Esophagus squamous epithelium (tissue), 5 donors: ENCODE measurements around the gene C10orf67. TPM values are rescaled to one million over a fixed set of nuclear protein-coding genes. Genes with fewer than 3 reads are reported as not detected.

Source experiments
- DNase-seq: peaks from one replicate; lab custom pipeline; 2025; lab: John Stamatoyannopoulos, UW
- H3K27ac ChIP-seq, 4 donors: fragments of 200-600 bp; sonication (generic); one replicate each; pipeline ENCODE4 v1.5.1; 2016 to 2019; ENCODE audit warnings: mild to moderate bottlenecking in 1 of 4
- H3K27me3 ChIP-seq, 4 donors: fragments of 200-600 bp; sonication (generic); 1 replicate in 3 of 4; 2 replicates in 1 of 4; pipeline versions ENCODE4 v1.5.1 to v1.6.0; 2017 to 2021; ENCODE audit warnings: antibody characterized with exemption in 1 of 4
- H3K36me3 ChIP-seq, 3 donors: fragments of 200-600 bp; sonication (generic); one replicate each; pipeline ENCODE4 v1.5.1; 2016 to 2019
- H3K4me1 ChIP-seq, 3 donors: fragments of 200-600 bp; sonication (generic); one replicate each; pipeline ENCODE4 v1.5.1; 2017 to 2019
- H3K4me3 ChIP-seq, 4 donors: fragments of 200-600 bp; sonication (generic); 1 replicate in 3 of 4; 2 replicates in 1 of 4; pipeline ENCODE4 v1.5.1; 2016 to 2019; ENCODE audit warnings: mild to moderate bottlenecking in 2 of 4, moderate library complexity in 1 of 4
- H3K9me3 ChIP-seq, 3 donors: fragments of 200-600 bp; sonication (generic); one replicate each; pipeline ENCODE4 v1.5.1; 2016 to 2019
- CTCF ChIP-seq, 6 experiments: fragments of 450-650 bp in 4 of 6; fragments of 200-600 bp in 2 of 6; sonication (generic) in 2 of 6; IDR thresholded peaks; one replicate each; pipeline ENCODE4 v1.5.1; 2016 to 2019; ENCODE audit warnings: antibody characterized with exemption in 6 of 6, mild to moderate bottlenecking in 4 of 6, moderate library complexity in 4 of 6
- POLR2A ChIP-seq, 4 donors: fragments of 450-650 bp; IDR thresholded peaks; one replicate each; pipeline ENCODE4 v1.6.1; 2017; ENCODE audit warnings: antibody characterized with exemption in 4 of 4, mild to moderate bottlenecking in 4 of 4, moderate library complexity in 3 of 4
- WGBS, 2 donors: methylation state at CpG; one replicate each; pipeline ENCODE4 v1.1.5; 2018; 5-methylcytosine and 5-hydroxymethylcytosine counted together
- intact Hi-C: fragments of 100-400 bp; cut with DNase I; formaldehyde crosslinking; loops from one replicate; pipeline ENCODE4 v1.15.0; 2022
- total RNA-seq, 4 donors: library from RNA; depleted of rRNA; stranded (reverse); fragments of >200 nt; gene quantifications; one replicate each; pipeline ENCODE4 v1.1.0, GENCODE V29; 2016
- donor health status: DM: yes; HTN: yes; CAD: no.

C10orf67 gene
- total RNA-seq, 4 donors from 2014 or later: 0.18 to 0.27 TPM; not detected in 2

DNA sequence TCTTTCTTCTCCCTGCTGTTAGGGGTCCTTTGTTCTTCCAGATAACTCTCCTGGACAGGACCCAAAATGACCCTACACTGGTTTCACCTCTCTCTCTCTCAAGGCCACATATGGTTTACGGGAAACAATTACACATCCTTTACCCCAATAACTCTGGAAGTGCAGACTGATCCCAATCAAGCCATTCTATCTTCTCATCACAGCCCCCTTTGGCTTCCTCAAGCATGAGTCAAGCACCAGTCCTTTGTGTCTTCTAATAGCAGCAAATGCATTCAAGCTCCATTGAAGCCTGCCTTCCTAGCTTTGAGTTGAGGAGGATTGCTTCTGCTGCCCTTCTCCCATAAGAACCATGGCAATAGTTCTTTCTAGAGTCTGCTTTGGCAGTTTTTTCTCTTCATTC, 20.2 kb downstream of the C10orf67 start:
- DNase-seq: no peak
- intact Hi-C loops: no loop called here
- H3K4me1 ChIP-seq: no peaks in the 10 kb centered on the region
- no peak for TF ChIP-seq CTCF (IDR thresholded peaks at IDR 0.05)
- no peak for TF ChIP-seq POLR2A (IDR thresholded peaks at IDR 0.05)
- H3K4me3 ChIP-seq: no peak overlapping the region
- H3K36me3 ChIP-seq: no peaks in the 10 kb centered on the region
- H3K27ac ChIP-seq: no peak overlapping the region
- WGBS, 2 donors: 93 to 94% methylated on average over 1 of the region's 1 CpG
- no peaks in the 10 kb centered on the region for H3K9me3 ChIP-seq
- H3K27me3 ChIP-seq: peaks cover 0 to 4% (median 0%) of the 10 kb centered on the region in 4 donors

- TF ChIP-seq POLR2A (IDR thresholded peaks at IDR 0.05) (no peak), CTCF (IDR thresholded peaks at IDR 0.05) (no peak)
- intact Hi-C loops: no loop called here
- DNase-seq: no peak
- Histone ChIP-seq H3K36me3 (no peaks in the 10 kb centered on the region), H3K9me3 (no peaks in the 10 kb centered on the region), H3K4me1 (peaks cover 0 to 3% (median 0%) of the 10 kb centered on the region in 3 donors), H3K4me3 (no peak overlapping the region), H3K27me3 (peaks cover 0 to 4% (median 0%) of the 10 kb centered on the region in 4 donors), H3K27ac (no peak overlapping the region)
- 57 to 70% methylated on average over 1 of the region's 1 CpG for WGBS, 2 donors
Observed at GRCh38 chr10:23322082-23322481, 22.5 kb downstream of the C10orf67 start.

- no peak for DNase-seq
- H3K36me3 ChIP-seq: no peaks in the 10 kb centered on the region
- TF ChIP-seq POLR2A (IDR thresholded peaks at IDR 0.05): no peak
- TF ChIP-seq CTCF (IDR thresholded peaks at IDR 0.05): no peak
- WGBS, 2 donors: 72 to 84% methylated on average over 4 of the region's 4 CpGs
- H3K9me3 ChIP-seq: no peaks in the 10 kb centered on the region
- H3K27me3 ChIP-seq: peaks cover 0 to under 1% (median 0%) of the 10 kb centered on the region in 4 donors
- no peak overlapping the region for H3K27ac ChIP-seq
- H3K4me3 ChIP-seq: no peak overlapping the region
- intact Hi-C loops: loop anchor here (10.0 kb wide), 2 partner anchors 335 to 385 kb away; no protein-coding TSS in a partner anchor
- peaks cover 0 to 4% (median 0%) of the 10 kb centered on the region in 3 donors for H3K4me1 ChIP-seq
Observed at GRCh38 chr10:23319835-23320234, 24.8 kb downstream of the C10orf67 start.

DNA sequence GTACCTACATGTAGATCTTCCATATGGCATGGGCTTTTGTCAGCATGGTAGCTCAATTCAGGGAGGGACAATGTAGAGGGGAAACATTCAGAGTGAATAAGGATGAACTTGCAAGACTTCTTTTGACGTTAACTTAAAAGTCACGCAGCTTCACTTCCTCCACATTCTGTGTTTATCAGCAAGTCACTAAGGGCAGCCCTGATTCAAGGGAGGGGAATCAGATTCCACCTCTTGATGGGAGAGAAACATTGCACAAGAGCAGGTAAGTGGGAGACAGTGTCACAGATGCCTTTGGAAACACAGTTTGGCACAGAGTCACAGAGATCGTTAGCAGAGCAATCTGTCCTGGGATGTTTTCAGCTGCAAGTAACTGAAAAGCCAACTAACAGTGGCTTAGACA, 26.2 kb downstream of the C10orf67 start:
- Histone ChIP-seq H3K36me3 (no peaks in the 10 kb centered on the region), H3K4me3 (no peak overlapping the region), H3K4me1 (peaks cover 0 to 4% (median 0%) of the 10 kb centered on the region in 3 donors), H3K27ac (no peak overlapping the region), H3K9me3 (no peaks in the 10 kb centered on the region), H3K27me3 (no peaks in the 10 kb centered on the region)
- 68 to 73% methylated on average over 3 of the region's 3 CpGs for WGBS, 2 donors
- intact Hi-C loops: loop anchor here (10.0 kb wide), 2 partner anchors 336 to 386 kb away; no protein-coding TSS in a partner anchor
- TF ChIP-seq POLR2A (IDR thresholded peaks at IDR 0.05) (no peak), CTCF (IDR thresholded peaks at IDR 0.05) (no peak)
- no peak for DNase-seq

DNA sequence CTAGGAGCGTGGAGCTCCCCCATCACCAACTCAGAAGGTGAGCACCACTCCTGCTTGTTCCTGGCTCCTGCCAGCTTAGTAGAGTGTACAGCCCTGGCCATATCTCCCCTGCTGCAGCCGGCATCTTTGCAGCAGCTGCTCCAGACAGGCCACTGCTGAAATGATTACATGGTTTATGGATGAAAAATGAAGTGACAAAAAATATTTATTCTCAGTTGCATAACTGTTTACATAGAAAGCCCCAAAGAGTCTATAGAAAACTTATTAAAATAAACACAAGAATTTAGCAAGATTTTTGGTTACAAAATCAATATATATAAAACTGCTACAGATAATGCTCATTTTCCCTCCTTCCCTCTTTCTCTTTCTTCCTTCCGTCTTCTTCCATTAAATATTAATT, 27.2 kb downstream of the C10orf67 start:
- Histone ChIP-seq H3K27me3 (no peaks in the 10 kb centered on the region), H3K36me3 (no peaks in the 10 kb centered on the region), H3K9me3 (no peaks in the 10 kb centered on the region), H3K4me1 (peaks cover 0 to 4% (median 0%) of the 10 kb centered on the region in 3 donors), H3K27ac (no peak overlapping the region), H3K4me3 (no peak overlapping the region)
- intact Hi-C loops: loop anchor here (10.0 kb wide), 2 partner anchors 337 to 387 kb away; no protein-coding TSS in a partner anchor
- 35 to 64% methylated on average over 1 to 2 of the region's 3 CpGs for WGBS, 2 donors
- DNase-seq: no peak
- TF ChIP-seq CTCF (IDR thresholded peaks at IDR 0.05) (no peak), POLR2A (IDR thresholded peaks at IDR 0.05) (no peak)
